HG03060 (cell line): ENCODE results near the gene MZT2B.
A peak's percentile ranks its signal among the peaks of the same experiment; 100 is the strongest.
"Not testable (repeated sequence)": the region's sequence is repeated elsewhere in the genome, so short reads cannot be mapped to it uniquely, and the experiment has no call there.

Source experiments
- ATAC-seq: cut with Tn5 transposase; IDR thresholded peaks from one replicate; pipeline ENCODE4 v1.9.1; 2021; ENCODE audit warnings: low read depth, moderate number of reproducible peaks; ENCODE audit not compliant: unreplicated experiment

Gene MZT2B

GRCh38 chr2:130152136-130152815 lies 29.8 kb upstream of the MZT2B start:
- ATAC-seq: not testable (repeated sequence)

GRCh38 chr2:130152816-130153595 lies 29.1 kb upstream of the MZT2B start:
- no peak for ATAC-seq

- not testable (repeated sequence) for ATAC-seq
These were observed 28.2 kb upstream of the MZT2B start for GRCh38 chr2:130153721-130154422.

GRCh38 chr2:130154423-130154770 lies 27.7 kb upstream of the MZT2B start:
- not testable (repeated sequence) for ATAC-seq

- ATAC-seq: no peak
These were observed 27.0 kb upstream of the MZT2B start for GRCh38 chr2:130154773-130155765.

- not testable (repeated sequence) for ATAC-seq
These were observed 26.0 kb upstream of the MZT2B start for GRCh38 chr2:130155956-130156623.

- no peak for ATAC-seq
These were observed 25.4 kb upstream of the MZT2B start for GRCh38 chr2:130156624-130157004.

GRCh38 chr2:130157354-130157753 lies 24.7 kb upstream of the MZT2B start:
- peak; percentile 38 for ATAC-seq

GRCh38 chr2:130157825-130158514 lies 24.1 kb upstream of the MZT2B start:
- ATAC-seq: peak; percentile 74

- ATAC-seq: no peak
These were observed 23.4 kb upstream of the MZT2B start for GRCh38 chr2:130158631-130159030.

- not testable (repeated sequence) for ATAC-seq
These were observed 22.7 kb upstream of the MZT2B start for GRCh38 chr2:130159376-130159775.

GRCh38 chr2:130160131-130160530 lies 21.9 kb upstream of the MZT2B start:
- ATAC-seq: no peak

GRCh38 chr2:130160838-130161705 lies 21.0 kb upstream of the MZT2B start:
- not testable (repeated sequence) for ATAC-seq

- not testable (repeated sequence) for ATAC-seq
These were observed 19.6 kb upstream of the MZT2B start for GRCh38 chr2:130162486-130162885.

- ATAC-seq: no peak
These were observed 19.1 kb upstream of the MZT2B start for GRCh38 chr2:130162968-130163367.

- no peak for ATAC-seq
These were observed 16.6 kb upstream of the MZT2B start for GRCh38 chr2:130165293-130166016.

- not testable (repeated sequence) for ATAC-seq
These were observed 15.5 kb upstream of the MZT2B start for GRCh38 chr2:130166611-130167010.
